ENCODE results near the gene MRPS18A. TPM values are rescaled to one million over a fixed set of nuclear protein-coding genes. Genes with fewer than 3 reads are reported as not detected.

Gene MRPS18A
- total and polyA plus RNA-seq, 2 donors from 2014 or later = 36.4 to 103 TPM

GRCh38 chr6:43671011-43671800 is 16.4 kb downstream of the MRPS18A start:
- Histone ChIP-seq H3K36me3 (ENCODE audit: control insufficient read depth in 2 of 3, insufficient read depth in 3 of 3, low read length in 3 of 3) (peaks cover 0 to 34% (median 15%) of the 10 kb centered on the region in 3 donors), H3K9me3 (ENCODE audit: control insufficient read depth in 2 of 3, insufficient read depth in 1 of 3, low read length in 3 of 3) (no peaks in the 10 kb centered on the region), H3K9ac (ENCODE audit: low read length in 3 of 3) (no peak overlapping the region), H3K27ac (ENCODE audit: low read depth in 2 of 2, low read length in 2 of 2) (no peak overlapping the region), H3K27me3 (ENCODE audit: control insufficient read depth, insufficient read depth, low read length) (no peaks in the 10 kb centered on the region), H3K4me3 (ENCODE audit: low read length in 3 of 3) (no peak overlapping the region), H3K4me1 (ENCODE audit: control insufficient read depth in 2 of 3, insufficient read depth in 2 of 3, low read depth in 1 of 3, low read length in 3 of 3) (peaks cover 3 to 17% (median 15%) of the 10 kb centered on the region in 3 donors)
- intact Hi-C loops (cut with DNase I) = no loop called here
- no peak for FAIRE-seq
- DNase-seq = no peak
- TF ChIP-seq CTCF (IDR thresholded peaks at IDR 0.05; ENCODE audit: borderline replicate concordance, extremely low read depth, insufficient read depth) = no peak

GRCh38 chr6:43670623-43670986 is 17.0 kb downstream of the MRPS18A start:
- no peak overlapping the region for H3K4me3 ChIP-seq (ENCODE audit: low read length in 3 of 3)
- intact Hi-C loops (cut with DNase I) = no loop called here
- no peak overlapping the region for H3K27ac ChIP-seq (ENCODE audit: low read depth in 2 of 2, low read length in 2 of 2)
- peaks cover 3 to 17% (median 15%) of the 10 kb centered on the region in 3 donors for H3K4me1 ChIP-seq (ENCODE audit: control insufficient read depth in 2 of 3, insufficient read depth in 2 of 3, low read depth in 1 of 3, low read length in 3 of 3)
- DNase-seq (no peak), FAIRE-seq (no peak)
- peaks cover 0 to 32% (median 15%) of the 10 kb centered on the region in 3 donors for H3K36me3 ChIP-seq (ENCODE audit: control insufficient read depth in 2 of 3, insufficient read depth in 3 of 3, low read length in 3 of 3)
- H3K27me3 ChIP-seq (ENCODE audit: control insufficient read depth, insufficient read depth, low read length) = no peaks in the 10 kb centered on the region
- no peaks in the 10 kb centered on the region for H3K9me3 ChIP-seq (ENCODE audit: control insufficient read depth in 2 of 3, insufficient read depth in 1 of 3, low read length in 3 of 3)
- H3K9ac ChIP-seq (ENCODE audit: low read length in 3 of 3) = no peak overlapping the region
- no peak for TF ChIP-seq CTCF (IDR thresholded peaks at IDR 0.05; ENCODE audit: borderline replicate concordance, extremely low read depth, insufficient read depth)

GRCh38 chr6:43669922-43670622 is 17.5 kb downstream of the MRPS18A start:
- H3K9ac ChIP-seq (ENCODE audit: low read length in 3 of 3) = no peak overlapping the region
- peak in 4 of 5 donors; percentile 74 to 85 (median 78) for DNase-seq
- H3K4me3 ChIP-seq (ENCODE audit: low read length in 3 of 3) = no peak overlapping the region
- no peaks in the 10 kb centered on the region for H3K9me3 ChIP-seq (ENCODE audit: control insufficient read depth in 2 of 3, insufficient read depth in 1 of 3, low read length in 3 of 3)
- no peak overlapping the region for H3K27ac ChIP-seq (ENCODE audit: low read depth in 2 of 2, low read length in 2 of 2)
- H3K36me3 ChIP-seq (ENCODE audit: control insufficient read depth in 2 of 3, insufficient read depth in 3 of 3, low read length in 3 of 3) = peaks cover 0 to 27% (median 12%) of the 10 kb centered on the region in 3 donors
- no peak for FAIRE-seq
- intact Hi-C loops (cut with DNase I) = loop anchor here (5.0 to 10.0 kb wide), 2 partner anchors 95 to 412 kb away; no protein-coding TSS in a partner anchor
- no peak for TF ChIP-seq CTCF (IDR thresholded peaks at IDR 0.05; ENCODE audit: borderline replicate concordance, extremely low read depth, insufficient read depth)
- no peaks in the 10 kb centered on the region for H3K27me3 ChIP-seq (ENCODE audit: control insufficient read depth, insufficient read depth, low read length)
- H3K4me1 ChIP-seq (ENCODE audit: control insufficient read depth in 2 of 3, insufficient read depth in 2 of 3, low read depth in 1 of 3, low read length in 3 of 3) = peaks cover 3 to 17% (median 15%) of the 10 kb centered on the region in 3 donors

Measured in kidney (tissue), 14 donors.